ENCODE data around the gene ERAL1. TPM values are rescaled to one million over a fixed set of nuclear protein-coding genes. Genes with fewer than 3 reads are reported as not detected.

ERAL1 gene
- total RNA-seq, 1 experiment from 2014 or later: 47.2 TPM

- CTCF ChIA-PET: interaction anchor here (0.7 kb wide), 1 partner anchor 17 kb away, joined by 3 read pairs; no protein-coding TSS in a partner anchor
- no peak for TF ChIP-seq CTCF (IDR thresholded peaks at IDR 0.05; ENCODE audit: unreplicated experiment)
- peak overlapping the region; percentile 93 for H3K4me3 Mint-ChIP-seq (ENCODE audit: low read depth, unreplicated experiment)
Observed at GRCh38 chr17:28896491-28896883, 41.7 kb downstream of the ERAL1 start.

GRCh38 chr17:28896884-28897768, 42.3 kb downstream of the ERAL1 start, which contains the start of gene FLOT2:
FLOT2 (minus strand) TSS chr17:28897733; CDS start chr17:28897574, 159 bp downstream.
- peak; percentile 61 for DNase-seq

More at GRCh38 chr17:28896491-28896883, 41.7 kb downstream of the ERAL1 start:
- Mint-ChIP-seq H3K27me3 (ENCODE audit: unreplicated experiment) (no peaks in the 10 kb centered on the region), H3K36me3 (ENCODE audit: insufficient read depth, unreplicated experiment) (peaks cover 34% of the 10 kb centered on the region), H3K9me3 (ENCODE audit: low read depth, unreplicated experiment) (no peaks in the 10 kb centered on the region), H3K4me1 (ENCODE audit: low read depth, unreplicated experiment) (peaks cover 25% of the 10 kb centered on the region), H3K27ac (ENCODE audit: unreplicated experiment) (peak overlapping the region; percentile 34)
- DNase-seq: no peak
- no TSS peak for BruUV-seq (replicated peaks)
- intact Hi-C loops (cut with micrococcal nuclease; ENCODE audit: unreplicated experiment): no loop called here

GRCh38 chr17:28897769-28898526, 43.1 kb downstream of the ERAL1 start:
- DNase-seq: no peak
- CTCF ChIA-PET: interaction anchor here (0.6 to 1.4 kb wide), 4 partner anchors 135 to 171 kb away, joined by 3 to 7 read pairs (median 3); no protein-coding TSS in a partner anchor
- Mint-ChIP-seq H3K36me3 (ENCODE audit: insufficient read depth, unreplicated experiment) (peaks cover 46% of the 10 kb centered on the region), H3K27ac (ENCODE audit: unreplicated experiment) (peak overlapping the region; percentile 34), H3K4me1 (ENCODE audit: low read depth, unreplicated experiment) (peaks cover 30% of the 10 kb centered on the region), H3K4me3 (ENCODE audit: low read depth, unreplicated experiment) (peak overlapping the region; percentile 93), H3K9me3 (ENCODE audit: low read depth, unreplicated experiment) (no peaks in the 10 kb centered on the region), H3K27me3 (ENCODE audit: unreplicated experiment) (no peaks in the 10 kb centered on the region)
- no TSS peak for BruUV-seq (replicated peaks)
- TF ChIP-seq CTCF (IDR thresholded peaks at IDR 0.05; ENCODE audit: unreplicated experiment): no peak
- intact Hi-C loops (cut with micrococcal nuclease; ENCODE audit: unreplicated experiment): no loop called here

More at GRCh38 chr17:28896884-28897768, 42.3 kb downstream of the ERAL1 start, which contains the start of gene FLOT2:
- Mint-ChIP-seq H3K27me3 (ENCODE audit: unreplicated experiment) (no peaks in the 10 kb centered on the region), H3K9me3 (ENCODE audit: low read depth, unreplicated experiment) (no peaks in the 10 kb centered on the region), H3K4me3 (ENCODE audit: low read depth, unreplicated experiment) (peak within 1 kb of the TSS; percentile 93), H3K4me1 (ENCODE audit: low read depth, unreplicated experiment) (peaks cover 32% of the 10 kb centered on the region), H3K27ac (ENCODE audit: unreplicated experiment) (peak within 1 kb of the TSS; percentile 34), H3K36me3 (ENCODE audit: insufficient read depth, unreplicated experiment) (peaks cover 38% of the 10 kb centered on the region)
- TF ChIP-seq CTCF (IDR thresholded peaks at IDR 0.05; ENCODE audit: unreplicated experiment): peak; percentile 41
- intact Hi-C loops (cut with micrococcal nuclease; ENCODE audit: unreplicated experiment): no loop called here
- CTCF ChIA-PET: interaction anchor here (0.6 to 1.4 kb wide), 3 partner anchors 134 to 170 kb away, joined by 3 to 7 read pairs (median 3); no protein-coding TSS in a partner anchor
- no TSS peak for BruUV-seq (replicated peaks)

GRCh38 chr17:28898527-28898955, 43.7 kb downstream of the ERAL1 start:
- no peak for DNase-seq
- TF ChIP-seq CTCF (IDR thresholded peaks at IDR 0.05; ENCODE audit: unreplicated experiment): no peak
- BruUV-seq (replicated peaks): no TSS peak
- intact Hi-C loops (cut with micrococcal nuclease; ENCODE audit: unreplicated experiment): no loop called here
- no peak overlapping the region for H3K27ac Mint-ChIP-seq (ENCODE audit: unreplicated experiment)
- CTCF ChIA-PET: interaction anchor here (0.6 to 1.4 kb wide), 3 partner anchors 135 to 172 kb away, joined by 3 to 7 read pairs (median 3); no protein-coding TSS in a partner anchor
- no peaks in the 10 kb centered on the region for H3K9me3 Mint-ChIP-seq (ENCODE audit: low read depth, unreplicated experiment)
- H3K36me3 Mint-ChIP-seq (ENCODE audit: insufficient read depth, unreplicated experiment): peaks cover 52% of the 10 kb centered on the region
- peaks cover 28% of the 10 kb centered on the region for H3K4me1 Mint-ChIP-seq (ENCODE audit: low read depth, unreplicated experiment)
- H3K4me3 Mint-ChIP-seq (ENCODE audit: low read depth, unreplicated experiment): peak overlapping the region; percentile 93
- no peaks in the 10 kb centered on the region for H3K27me3 Mint-ChIP-seq (ENCODE audit: unreplicated experiment)

Measured in Calu3 (cell line).